NB4 (cell line): ENCODE measurements around the gene RAD51B.
"Not testable (repeated sequence)": the region's sequence is repeated elsewhere in the genome, so short reads cannot be mapped to it uniquely, and the experiment has no call there.

ENCODE experiments used
- MAX ChIP-seq: IDR thresholded peaks from 2 replicates; pipeline ENCODE4 v1.6.1; 2011; ENCODE audit warnings: low read depth, low read length
- MYC ChIP-seq: IDR thresholded peaks from 2 replicates; pipeline ENCODE4 v1.6.1; 2011; ENCODE audit warnings: low read depth, low read length
- POLR2A ChIP-seq: IDR thresholded peaks from 2 replicates; pipeline ENCODE4 v1.6.1; 2011; ENCODE audit warnings: mild to moderate bottlenecking; ENCODE audit not compliant: insufficient read length; ENCODE audit errors: extremely low read depth
- TF ChIP-seq, protein P1 (sequence below): IDR thresholded peaks from one replicate; pipeline ENCODE4 v1.5.1; 2012; ENCODE audit warnings: low read depth, low read length

- not testable (repeated sequence) for TF ChIP-seq POLR2A, MYC, MAX
- TF ChIP-seq, protein P1, sequence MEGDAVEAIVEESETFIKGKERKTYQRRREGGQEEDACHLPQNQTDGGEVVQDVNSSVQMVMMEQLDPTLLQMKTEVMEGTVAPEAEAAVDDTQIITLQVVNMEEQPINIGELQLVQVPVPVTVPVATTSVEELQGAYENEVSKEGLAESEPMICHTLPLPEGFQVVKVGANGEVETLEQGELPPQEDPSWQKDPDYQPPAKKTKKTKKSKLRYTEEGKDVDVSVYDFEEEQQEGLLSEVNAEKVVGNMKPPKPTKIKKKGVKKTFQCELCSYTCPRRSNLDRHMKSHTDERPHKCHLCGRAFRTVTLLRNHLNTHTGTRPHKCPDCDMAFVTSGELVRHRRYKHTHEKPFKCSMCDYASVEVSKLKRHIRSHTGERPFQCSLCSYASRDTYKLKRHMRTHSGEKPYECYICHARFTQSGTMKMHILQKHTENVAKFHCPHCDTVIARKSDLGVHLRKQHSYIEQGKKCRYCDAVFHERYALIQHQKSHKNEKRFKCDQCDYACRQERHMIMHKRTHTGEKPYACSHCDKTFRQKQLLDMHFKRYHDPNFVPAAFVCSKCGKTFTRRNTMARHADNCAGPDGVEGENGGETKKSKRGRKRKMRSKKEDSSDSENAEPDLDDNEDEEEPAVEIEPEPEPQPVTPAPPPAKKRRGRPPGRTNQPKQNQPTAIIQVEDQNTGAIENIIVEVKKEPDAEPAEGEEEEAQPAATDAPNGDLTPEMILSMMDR, result not testable (repeated sequence)
These were observed 1.1 kb upstream of the RAD51B start for GRCh38 chr14:67818476-67818875.
